NCI-H2196 treated with DMSO at 0.1 percent for 48 hours (cell line): Measurements from ENCODE around the gene SPDYE17.
"Not testable (repeated sequence)": the region's sequence is repeated elsewhere in the genome, so short reads cannot be mapped to it uniquely, and the experiment has no call there.

Experiments used
- DNase-seq: peaks from one replicate; lab custom pipeline; 2025; ENCODE audit not compliant: unreplicated experiment; lab: John Stamatoyannopoulos, UW

Gene SPDYE17

GRCh38 chr7:76998764-76999450, 33.3 kb downstream of the SPDYE17 start:
- DNase-seq, result not testable (repeated sequence)

GRCh38 chr7:76998285-76998589, 33.9 kb downstream of the SPDYE17 start:
- DNase-seq, result no peak

GRCh38 chr7:76997381-76998284, 34.5 kb downstream of the SPDYE17 start:
- DNase-seq, result no peak

GRCh38 chr7:76996932-76997331, 35.2 kb downstream of the SPDYE17 start:
- not testable (repeated sequence) for DNase-seq

GRCh38 chr7:76994286-76994685, 37.9 kb downstream of the SPDYE17 start:
- DNase-seq, result not testable (repeated sequence)

- DNase-seq, result not testable (repeated sequence)
Measured at GRCh38 chr7:76993831-76994230, 38.3 kb downstream of the SPDYE17 start.

GRCh38 chr7:76992871-76993270, 39.3 kb downstream of the SPDYE17 start:
- not testable (repeated sequence) for DNase-seq

- not testable (repeated sequence) for DNase-seq
Measured at GRCh38 chr7:76992204-76992603, 40.0 kb downstream of the SPDYE17 start.

- DNase-seq, result not testable (repeated sequence)
Measured at GRCh38 chr7:76990202-76990601, 42.0 kb downstream of the SPDYE17 start.

- not testable (repeated sequence) for DNase-seq
Measured at GRCh38 chr7:76985924-76986717, 46.0 kb downstream of the SPDYE17 start.

GRCh38 chr7:76984784-76985136, 47.4 kb downstream of the SPDYE17 start:
- DNase-seq, result not testable (repeated sequence)

- DNase-seq, result not testable (repeated sequence)
Measured at GRCh38 chr7:76983937-76984783, 48.0 kb downstream of the SPDYE17 start.

GRCh38 chr7:76983333-76983732, 48.8 kb downstream of the SPDYE17 start:
- not testable (repeated sequence) for DNase-seq

GRCh38 chr7:76982501-76982900, 49.7 kb downstream of the SPDYE17 start:
- not testable (repeated sequence) for DNase-seq

GRCh38 chr7:76981187-76981970, 50.8 kb downstream of the SPDYE17 start:
- DNase-seq, result not testable (repeated sequence)

- not testable (repeated sequence) for DNase-seq
Measured at GRCh38 chr7:76980576-76980975, 51.6 kb downstream of the SPDYE17 start.

GRCh38 chr7:76977761-76978367, 54.3 kb downstream of the SPDYE17 start:
- not testable (repeated sequence) for DNase-seq

GRCh38 chr7:76974793-76975579, 57.2 kb downstream of the SPDYE17 start:
- DNase-seq, result not testable (repeated sequence)
